MM.1S (cell line): ENCODE data around the gene DTYMK.
"Not testable (repeated sequence)": the region's sequence is repeated elsewhere in the genome, so short reads cannot be mapped to it uniquely, and the experiment has no call there.

Source experiments
- DNase-seq: peaks from one replicate; pipeline ENCODE4 v3.0.0-alpha.2; 2015
- H2AFZ ChIP-seq: fragments of 300-600 bp; sonication (generic); 2 replicates; pipeline ENCODE4 v1.6.0; 2016; ENCODE audit warnings: antibody characterized with exemption, low read length
- H3F3A ChIP-seq: fragments of 300-600 bp; sonication (generic); 2 replicates; pipeline ENCODE4 v1.6.1; 2016; ENCODE audit warnings: mild to moderate bottlenecking, antibody characterized with exemption, low read length, moderate library complexity, mixed read lengths; ENCODE audit not compliant: insufficient read depth
- H3K27ac ChIP-seq: fragments of 300-600 bp; sonication (generic); 2 replicates; pipeline ENCODE4 v1.5.1; 2016; ENCODE audit warnings: mild to moderate bottlenecking, low read length
- H3K27me3 ChIP-seq: fragments of 300-600 bp; sonication (generic); replicated peaks from 2 replicates; pipeline ENCODE4 v1.6.0; 2016; ENCODE audit warnings: low read length; ENCODE audit not compliant: insufficient read depth
- H3K36me3 ChIP-seq: fragments of 300-600 bp; sonication (generic); replicated peaks from 2 replicates; pipeline ENCODE4 v1.6.1; 2016; ENCODE audit warnings: mild to moderate bottlenecking, low read length, mixed read lengths; ENCODE audit not compliant: insufficient read depth
- H3K4me1 ChIP-seq: fragments of 300-600 bp; sonication (generic); 2 replicates; pipeline ENCODE4 v1.6.1; 2016; ENCODE audit warnings: low read length, mixed read lengths
- H3K4me2 ChIP-seq: fragments of 300-600 bp; sonication (generic); 2 replicates; pipeline ENCODE4 v1.6.0; 2016; ENCODE audit warnings: low read depth, low read length
- H3K4me3 ChIP-seq: fragments of 300-600 bp; sonication (generic); 2 replicates; pipeline ENCODE4 v1.5.1; 2016; ENCODE audit warnings: low read length, mixed read lengths
- H3K79me2 ChIP-seq: fragments of 300-600 bp; sonication (generic); 2 replicates; pipeline ENCODE4 v1.6.1; 2016; ENCODE audit warnings: mixed run types, low read length, mixed read lengths
- H3K9ac ChIP-seq: fragments of 300-600 bp; sonication (generic); 2 replicates; pipeline ENCODE4 v1.6.1; 2016; ENCODE audit warnings: low read length, mixed read lengths
- H3K9me2 ChIP-seq: fragments of 300-600 bp; sonication (generic); replicated peaks from 2 replicates; pipeline ENCODE4 v1.6.1; 2016; ENCODE audit warnings: mild to moderate bottlenecking, low read length, mixed read lengths; ENCODE audit not compliant: insufficient read depth
- H3K9me3 ChIP-seq: fragments of 300-600 bp; sonication (generic); replicated peaks from 2 replicates; pipeline ENCODE4 v1.6.1; 2016; ENCODE audit warnings: mild to moderate bottlenecking, low read length, mixed read lengths; ENCODE audit not compliant: insufficient read depth
- H4K20me1 ChIP-seq: fragments of 300-600 bp; sonication (generic); 2 replicates; pipeline ENCODE4 v1.6.1; 2016; ENCODE audit warnings: mild to moderate bottlenecking, low read length, moderate library complexity, mixed read lengths; ENCODE audit not compliant: insufficient read depth
- CTCF ChIP-seq: fragments of 300-600 bp; sonication (generic); IDR thresholded peaks from 2 replicates; pipeline ENCODE4 v1.5.1; 2016; ENCODE audit warnings: antibody characterized with exemption, low read length, mixed read lengths
- EZH2 ChIP-seq: fragments of 300-600 bp; sonication (generic); optimal IDR thresholded peaks from 2 replicates; pipeline ENCODE3; 2017; ENCODE audit warnings: low read depth, mild to moderate bottlenecking, antibody characterized with exemption, low read length, mixed read lengths
- EZH2phosphoT487 ChIP-seq: fragments of 300-600 bp; sonication (generic); IDR thresholded peaks from 2 replicates; pipeline ENCODE4 v1.6.1; 2018; ENCODE audit warnings: antibody characterized with exemption, low read length

The DTYMK gene

GRCh38 chr2:241665731-241666440, 20.7 kb downstream of the DTYMK start:
- DNase-seq: no peak
- H3K79me2 ChIP-seq: no peaks in the 10 kb centered on the region
- H3K9ac ChIP-seq: no peak overlapping the region
- H3K4me3 ChIP-seq: no peak overlapping the region
- H3F3A ChIP-seq: no peaks in the 10 kb centered on the region
- no peaks in the 10 kb centered on the region for H3K27me3 ChIP-seq
- H3K9me3 ChIP-seq: no peaks in the 10 kb centered on the region
- no peaks in the 10 kb centered on the region for H4K20me1 ChIP-seq
- no peaks in the 10 kb centered on the region for H3K4me1 ChIP-seq
- H3K9me2 ChIP-seq: no peaks in the 10 kb centered on the region
- no peak for TF ChIP-seq CTCF
- no peak for TF ChIP-seq EZH2
- no peak for TF ChIP-seq EZH2phosphoT487
- no peak overlapping the region for H3K4me2 ChIP-seq
- no peaks in the 10 kb centered on the region for H3K36me3 ChIP-seq
- no peak overlapping the region for H3K27ac ChIP-seq
- no peak overlapping the region for H2AFZ ChIP-seq

GRCh38 chr2:241662731-241663130, 23.9 kb downstream of the DTYMK start:
- H3K4me2 ChIP-seq, H2AFZ ChIP-seq, H3K4me3 ChIP-seq: not testable (repeated sequence)

GRCh38 chr2:241660593-241661213, 25.9 kb downstream of the DTYMK start:
- Histone ChIP-seq H3K27me3 (no peaks in the 10 kb centered on the region), H4K20me1 (no peaks in the 10 kb centered on the region), H3K9ac (no peak overlapping the region), H3K36me3 (no peaks in the 10 kb centered on the region), H3K27ac (no peak overlapping the region), H3K9me3 (no peaks in the 10 kb centered on the region), H3F3A (no peaks in the 10 kb centered on the region), H3K79me2 (no peaks in the 10 kb centered on the region), H3K4me3 (no peak overlapping the region), H3K4me1 (no peaks in the 10 kb centered on the region), H3K9me2 (no peaks in the 10 kb centered on the region), H3K4me2 (no peak overlapping the region), H2AFZ (no peak overlapping the region)
- DNase-seq: no peak
- no peak for TF ChIP-seq CTCF
- TF ChIP-seq EZH2phosphoT487: no peak
- TF ChIP-seq EZH2: no peak

More at GRCh38 chr2:241662731-241663130, 23.9 kb downstream of the DTYMK start:
- not testable (repeated sequence) for H3K36me3 ChIP-seq, H3K9me3 ChIP-seq, H3K9ac ChIP-seq, H3K79me2 ChIP-seq, H3K9me2 ChIP-seq, H3K4me1 ChIP-seq, DNase-seq, H3K27me3 ChIP-seq, H3K27ac ChIP-seq, H4K20me1 ChIP-seq, H3F3A ChIP-seq

- H3K9me2 ChIP-seq: no peaks in the 10 kb centered on the region
- no peak overlapping the region for H3K4me3 ChIP-seq
- DNase-seq: no peak
- no peak overlapping the region for H3K9ac ChIP-seq
- no peaks in the 10 kb centered on the region for H4K20me1 ChIP-seq
- H2AFZ ChIP-seq: no peak overlapping the region
- no peaks in the 10 kb centered on the region for H3K79me2 ChIP-seq
- H3K9me3 ChIP-seq: no peaks in the 10 kb centered on the region
- no peak overlapping the region for H3K27ac ChIP-seq
- no peaks in the 10 kb centered on the region for H3F3A ChIP-seq
- TF ChIP-seq EZH2phosphoT487 (no peak), CTCF (peak; percentile 9; the same call in 1 of the 2 replicates)
- no peak overlapping the region for H3K4me2 ChIP-seq
- no peaks in the 10 kb centered on the region for H3K27me3 ChIP-seq
- H3K4me1 ChIP-seq: no peaks in the 10 kb centered on the region
- no peaks in the 10 kb centered on the region for H3K36me3 ChIP-seq
Observed at GRCh38 chr2:241659150-241659739, 27.4 kb downstream of the DTYMK start.
